H1 (cell line): ENCODE results near the gene PDLIM3. TPM values are rescaled to one million over a fixed set of nuclear protein-coding genes. Genes with fewer than 3 reads are reported as not detected.

Experiments
- CHD7 ChIP-seq: fragments of 300-600 bp; sonication (generic); IDR thresholded peaks from 2 replicates; pipeline ENCODE4 v1.7.1; 2012; ENCODE audit warnings: low read length, moderate library complexity, mild to moderate bottlenecking, inconsistent platforms; ENCODE audit not compliant: insufficient replicate concordance
- POLR2A ChIP-seq, 2 experiments: IDR thresholded peaks; 1 replicate in 1 of 2; 2 replicates in 1 of 2; pipeline ENCODE4 v1.6.1; 2011; ENCODE audit warnings: low read depth in 2 of 2, low read length in 2 of 2, mild to moderate bottlenecking in 2 of 2; ENCODE audit errors: control extremely low read depth in 1 of 2
- polyA plus RNA-seq, 7 experiments: library from polyadenylated mRNA; depleted of rRNA in 3 of 7; stranded (reverse) in 5 of 7; unstranded in 2 of 7; fragments of >200 nt in 5 of 7; fragments of 200-250 nt in 2 of 7; gene quantifications; 1 replicate in 5 of 7; 2 replicates in 1 of 7; 4 replicates in 1 of 7; pipeline versions ENCODE4 v1.2.1 to v1.2.3, GENCODE V29; 2011 to 2013; ENCODE audit warnings: missing spikeins in 2 of 7, mixed read lengths in 2 of 7
- total RNA-seq: library from RNA; stranded (reverse); fragmentation: NEBNext Ultra II Directional; extraction: Animal tissue kit (Norgen Biotek cat#: 25700); gene quantifications from 2 replicates; pipeline ENCODE4 v1.2.1, GENCODE V29; 2021

PDLIM3 gene
- total and polyA plus RNA-seq, 2 of the 8 experiments (the other 6 are each of a cell fraction or from before 2014, with no cell fraction given), result 7.6 to 8.1 TPM

- TF ChIP-seq CHD7 (no peak), POLR2A (IDR thresholded peaks at IDR 0.05; ENCODE audit: control extremely low read depth in 1 of 2, low read depth in 2 of 2, low read length in 2 of 2) (no peak)
Measured at GRCh38 chr4:185461565-185461964, 73.7 kb downstream of the PDLIM3 start (continued).
